Measurements from ENCODE around the gene ABCF3.

ABCF3 gene

DNA sequence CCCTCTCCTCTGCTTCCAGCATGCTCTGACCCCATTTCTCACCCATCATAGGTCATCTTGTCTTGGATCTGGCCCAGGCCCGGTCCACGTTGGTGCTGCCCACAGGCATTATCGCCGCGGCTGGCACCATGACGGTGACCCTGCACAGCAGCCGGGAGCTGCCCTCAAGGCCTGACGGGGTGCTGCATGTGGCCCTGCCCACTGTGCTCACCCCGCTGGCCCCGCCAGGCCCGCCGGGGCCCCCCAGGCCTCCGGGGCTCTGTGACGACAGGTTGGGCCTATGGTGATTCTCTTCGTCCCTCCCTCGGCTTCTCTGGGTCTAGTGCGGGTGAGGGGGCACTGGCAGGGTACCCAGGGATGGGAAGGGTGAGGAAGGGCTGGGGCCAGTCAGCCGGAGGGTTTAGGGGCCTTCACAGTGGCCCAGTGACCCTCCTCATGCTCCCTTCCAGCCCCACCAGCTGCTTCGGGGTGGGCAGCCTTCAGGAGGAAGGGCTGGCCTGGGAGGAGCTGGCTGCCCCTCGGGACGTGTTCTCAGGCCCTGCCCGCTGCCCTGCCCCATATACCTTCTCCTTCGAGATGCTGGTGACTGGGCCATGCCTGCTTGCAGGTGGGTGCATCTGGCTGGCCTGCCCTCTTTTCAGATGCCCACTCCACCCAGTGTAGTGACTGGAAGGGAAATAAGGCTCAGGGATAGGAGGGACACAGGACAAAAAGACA, 47.3 kb downstream of the ABCF3 start:
- TF ChIP-seq CTCF (IDR thresholded peaks at IDR 0.05; ENCODE audit: low read depth, low read length): no peak
- H3K4me3 ChIP-seq (replicated peaks in 1 of 2; ENCODE audit: low read depth in 2 of 2, low read length in 2 of 2): no peak overlapping the region
- no peak for DNase-seq (ENCODE audit: low read depth in 2 of 2)

- peak; percentile 84 to 87 for DNase-seq (ENCODE audit: low read depth in 2 of 2)
- peak; percentile 13 for TF ChIP-seq CTCF (IDR thresholded peaks at IDR 0.05; ENCODE audit: low read depth, low read length)
- H3K4me3 ChIP-seq (replicated peaks in 1 of 2; ENCODE audit: low read depth in 2 of 2, low read length in 2 of 2): no peak overlapping the region
Observed at GRCh38 chr3:184234224-184234623, 48.2 kb downstream of the ABCF3 start.

DNA sequence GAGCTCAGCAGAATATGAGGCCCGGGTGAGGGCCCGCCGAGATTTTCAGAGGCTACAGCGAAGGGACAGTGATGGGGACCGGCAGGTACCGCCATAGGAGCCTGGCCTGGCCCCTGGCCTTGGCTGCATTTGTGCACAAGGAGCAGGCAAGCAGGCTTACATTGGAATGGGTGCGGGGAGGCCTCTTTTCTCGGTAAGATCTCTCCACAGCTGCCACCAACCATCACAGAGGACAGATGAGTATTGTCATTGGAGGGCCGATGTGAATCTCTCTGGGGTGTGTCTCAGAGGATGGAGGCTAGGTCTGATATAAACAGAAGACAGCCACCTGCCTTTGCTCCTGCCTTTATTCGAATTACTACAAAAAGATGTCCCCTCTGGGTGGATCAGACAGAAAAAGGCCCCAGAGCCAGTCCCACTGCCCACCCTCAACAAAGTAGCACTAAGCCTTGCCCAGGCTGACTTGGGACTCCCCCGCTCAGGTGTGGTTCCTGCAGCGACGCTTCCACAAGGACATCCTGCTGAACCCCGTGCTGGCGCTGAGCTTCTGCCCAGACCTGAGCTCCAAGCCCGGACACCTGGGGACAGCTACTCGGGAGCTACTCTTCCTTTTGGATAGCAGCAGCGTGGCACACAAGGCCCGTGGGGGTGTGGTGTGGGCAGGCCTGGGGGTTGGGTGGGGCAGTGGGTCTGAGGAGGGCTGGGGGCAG, 48.8 kb downstream of the ABCF3 start:
- no peak for TF ChIP-seq CTCF (IDR thresholded peaks at IDR 0.05; ENCODE audit: low read depth, low read length)
- H3K4me3 ChIP-seq (replicated peaks in 1 of 2; ENCODE audit: low read depth in 2 of 2, low read length in 2 of 2): no peak overlapping the region

DNA sequence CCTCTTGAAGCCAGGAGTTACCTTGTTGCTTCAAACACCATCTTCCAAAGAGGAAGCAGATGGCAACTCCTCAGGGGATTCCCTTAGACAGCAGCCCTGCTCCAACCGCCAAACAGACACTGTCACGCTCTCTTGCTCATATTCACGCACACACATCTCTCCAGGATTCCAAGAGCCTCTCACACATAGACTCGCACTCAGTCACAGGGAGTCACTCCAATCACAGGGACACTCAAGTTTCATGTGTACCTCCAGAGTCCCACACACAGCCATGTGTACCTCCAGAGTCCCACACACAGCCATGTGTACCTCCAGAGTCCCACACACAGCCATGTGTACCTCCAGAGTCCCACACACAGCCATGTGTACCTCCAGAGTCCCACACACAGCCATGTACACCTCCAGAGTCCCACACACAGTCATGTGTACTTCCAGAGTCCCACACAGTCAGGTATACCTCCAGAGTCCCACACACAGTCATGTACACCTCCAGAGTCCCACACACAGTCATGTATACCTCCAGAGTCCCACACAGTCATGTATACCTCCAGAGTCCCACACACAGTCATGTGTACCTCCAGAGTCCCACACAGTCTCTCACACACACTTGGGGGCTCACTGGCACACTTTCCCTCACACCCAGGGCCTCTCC, 49.5 kb downstream of the ABCF3 start:
- H3K4me3 ChIP-seq (replicated peaks in 1 of 2; ENCODE audit: low read depth in 2 of 2, low read length in 2 of 2): no peak overlapping the region
- TF ChIP-seq CTCF (IDR thresholded peaks at IDR 0.05; ENCODE audit: low read depth, low read length): no peak
- no peak for DNase-seq (ENCODE audit: low read depth in 2 of 2)

More for the DNA sequence above, 48.8 kb downstream of the ABCF3 start:
- no peak for DNase-seq (ENCODE audit: low read depth in 2 of 2)

- H3K4me3 ChIP-seq (replicated peaks in 1 of 2; ENCODE audit: low read depth in 2 of 2, low read length in 2 of 2): no peak overlapping the region
- DNase-seq (ENCODE audit: low read depth in 2 of 2): no peak
- TF ChIP-seq CTCF (IDR thresholded peaks at IDR 0.05; ENCODE audit: low read depth, low read length): no peak
Observed at GRCh38 chr3:184236033-184236410, 50.0 kb downstream of the ABCF3 start.

DNA sequence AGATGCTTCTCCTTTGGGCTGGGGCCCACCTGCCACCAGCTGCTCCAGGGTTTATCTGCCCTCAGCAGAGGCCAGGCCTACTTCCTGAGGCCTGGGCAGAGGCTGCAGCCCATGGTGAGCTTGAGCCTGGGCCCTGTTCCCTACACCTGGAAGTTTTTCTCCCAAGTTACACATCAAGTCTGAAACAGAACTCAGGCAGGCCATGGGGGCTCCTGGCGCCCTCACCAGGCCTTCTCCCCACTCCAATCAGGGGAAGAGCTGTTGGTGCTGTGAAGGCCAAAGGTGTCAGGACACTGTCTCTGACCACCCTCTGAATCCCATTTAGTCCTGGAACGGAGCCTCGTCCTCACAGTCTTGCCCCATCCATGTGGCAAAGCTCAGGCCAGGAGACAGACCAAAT, 50.6 kb downstream of the ABCF3 start:
- no peak for DNase-seq (ENCODE audit: low read depth in 2 of 2)
- no peak overlapping the region for H3K4me3 ChIP-seq (replicated peaks in 1 of 2; ENCODE audit: low read depth in 2 of 2, low read length in 2 of 2)
- no peak for TF ChIP-seq CTCF (IDR thresholded peaks at IDR 0.05; ENCODE audit: low read depth, low read length)

All from cardiac fibroblast (primary cell).